Measurements from ENCODE around the gene ATP11C.
"Not testable (repeated sequence)": the region's sequence is repeated elsewhere in the genome, so short reads cannot be mapped to it uniquely, and the experiment has no call there.

Gene ATP11C

GRCh38 chrX:139862208-139862607 lies 70.6 kb downstream of the ATP11C start:
- CTCF ChIA-PET: interaction anchor here (0.8 to 1.8 kb wide), 3 partner anchors 14 to 29 kb away, joined by 4 to 6 read pairs (median 5); no protein-coding TSS in a partner anchor
- POLR2A ChIA-PET: no interaction called here
- DNase-seq (ENCODE audit: low read depth, low spot score): no peak
- H3K4me3 ChIP-seq (ENCODE audit: low read depth, low read length): no peak overlapping the region
- TF ChIP-seq CTCF (IDR thresholded peaks at IDR 0.05; ENCODE audit: insufficient read depth, low read length, missing control alignments): no peak

- CTCF ChIA-PET; DNase-seq (ENCODE audit: low read depth, low spot score); H3K4me3 ChIP-seq (ENCODE audit: low read depth, low read length); POLR2A ChIA-PET: not testable (repeated sequence)
These were observed 76.0 kb downstream of the ATP11C start for GRCh38 chrX:139856826-139857225.

GRCh38 chrX:139851730-139852129 lies 81.1 kb downstream of the ATP11C start:
- DNase-seq (ENCODE audit: low read depth, low spot score): peak; percentile 42
- TF ChIP-seq CTCF (IDR thresholded peaks at IDR 0.05; ENCODE audit: insufficient read depth, low read length, missing control alignments): no peak
- CTCF ChIA-PET: no interaction called here
- POLR2A ChIA-PET: interaction anchor here (0.6 to 1.1 kb wide), 2 partner anchors 17 to 81 kb away, joined by 4 to 5 read pairs; partner anchors contain the start of gene ATP11C
- no peak overlapping the region for H3K4me3 ChIP-seq (ENCODE audit: low read depth, low read length)

GRCh38 chrX:139850968-139851367 lies 81.9 kb downstream of the ATP11C start:
- no peak for DNase-seq (ENCODE audit: low read depth, low spot score)
- TF ChIP-seq CTCF (IDR thresholded peaks at IDR 0.05; ENCODE audit: insufficient read depth, low read length, missing control alignments): no peak
- POLR2A ChIA-PET: interaction anchor here (1.1 kb wide), 1 partner anchor 82 kb away, joined by 5 read pairs; the partner anchor contains the start of gene ATP11C
- CTCF ChIA-PET: no interaction called here
- no peak overlapping the region for H3K4me3 ChIP-seq (ENCODE audit: low read depth, low read length)

GRCh38 chrX:139844884-139845283 lies 88.0 kb downstream of the ATP11C start:
- H3K4me3 ChIP-seq (ENCODE audit: low read depth, low read length): no peak overlapping the region
- ChIA-PET POLR2A (no interaction called here), CTCF (no interaction called here)
- DNase-seq (ENCODE audit: low read depth, low spot score): no peak
- no peak for TF ChIP-seq CTCF (IDR thresholded peaks at IDR 0.05; ENCODE audit: insufficient read depth, low read length, missing control alignments)

GRCh38 chrX:139844163-139844562 lies 88.7 kb downstream of the ATP11C start:
- CTCF ChIA-PET: no interaction called here
- DNase-seq (ENCODE audit: low read depth, low spot score): no peak
- POLR2A ChIA-PET: no interaction called here
- TF ChIP-seq CTCF (IDR thresholded peaks at IDR 0.05; ENCODE audit: insufficient read depth, low read length, missing control alignments): no peak
- no peak overlapping the region for H3K4me3 ChIP-seq (ENCODE audit: low read depth, low read length)
